Globus pallidus (tissue), 1 donor: Measurements from ENCODE around the gene ZFPM1.

ENCODE experiments used
- DNase-seq: peaks from one replicate; pipeline ENCODE4 v3.0.0-alpha.2; 2015; ENCODE audit warnings: low spot score

Gene ZFPM1

GRCh38 chr16:88497561-88498462 is 44.7 kb downstream of the ZFPM1 start:
- DNase-seq, result no peak

GRCh38 chr16:88498576-88499208 is 45.6 kb downstream of the ZFPM1 start:
- DNase-seq, result no peak

GRCh38 chr16:88499292-88499691 is 46.2 kb downstream of the ZFPM1 start:
- DNase-seq, result no peak

GRCh38 chr16:88499836-88500251 is 46.8 kb downstream of the ZFPM1 start:
- no peak for DNase-seq

GRCh38 chr16:88500255-88500661 is 47.2 kb downstream of the ZFPM1 start:
- no peak for DNase-seq

- no peak for DNase-seq
Measured at GRCh38 chr16:88502371-88502770, 49.3 kb downstream of the ZFPM1 start.

GRCh38 chr16:88502776-88503280 is 49.7 kb downstream of the ZFPM1 start:
- no peak for DNase-seq

GRCh38 chr16:88503374-88503770 is 50.3 kb downstream of the ZFPM1 start:
- no peak for DNase-seq

- DNase-seq, result no peak
Measured at GRCh38 chr16:88503771-88504488, 50.9 kb downstream of the ZFPM1 start.

GRCh38 chr16:88504489-88505404 is 51.7 kb downstream of the ZFPM1 start:
- DNase-seq, result no peak

- no peak for DNase-seq
Measured at GRCh38 chr16:88505405-88506082, 52.5 kb downstream of the ZFPM1 start.

GRCh38 chr16:88506723-88507122 is 53.6 kb downstream of the ZFPM1 start:
- DNase-seq, result no peak

GRCh38 chr16:88507231-88507743 is 54.2 kb downstream of the ZFPM1 start:
- DNase-seq, result no peak

- no peak for DNase-seq
Measured at GRCh38 chr16:88508376-88508867, 55.3 kb downstream of the ZFPM1 start.

GRCh38 chr16:88508868-88509748 is 56.0 kb downstream of the ZFPM1 start:
- DNase-seq, result no peak

- DNase-seq, result no peak
Measured at GRCh38 chr16:88509749-88510069, 56.6 kb downstream of the ZFPM1 start.

- DNase-seq, result no peak
Measured at GRCh38 chr16:88510091-88510994, 57.3 kb downstream of the ZFPM1 start.

GRCh38 chr16:88511060-88511459 is 58.0 kb downstream of the ZFPM1 start:
- DNase-seq, result no peak
